HepG2 (cell line): ENCODE measurements around the gene ZDHHC7. TPM values are rescaled to one million over a fixed set of nuclear protein-coding genes. Genes with fewer than 3 reads are reported as not detected.

Experiments
- ATAC-seq: fragments of 200-7000 bp; cut with Tn5 transposase; 3 replicates; pipeline ENCODE4 v1.9.1; 2020; ENCODE audit warnings: mild to moderate bottlenecking, moderate library complexity
- BruUV-seq: library from RNA; stranded (reverse); fragments of 400-500 nt; replicated peaks from 2 replicates; lab custom pipeline; 2021; lab: Mats Ljungman, UMichigan
- CTCF ChIA-PET: fragments of 300-600 bp; formaldehyde crosslinking; extraction: SDS; loops from one replicate; lab custom pipeline; 2021; ENCODE audit warnings: low total read pairs, inconsistent platforms, low intra/inter-chr PET ratio; lab: Yijun Ruan, JAX
- POLR2A ChIA-PET: fragments of 350-600 bp; sonication (Branson Sonifier 250); formaldehyde crosslinking; loops from one replicate; lab custom pipeline; 2020; ENCODE audit warnings: antibody characterized with exemption, inconsistent platforms; lab: Yijun Ruan, JAX
- DNase-seq: peaks from one replicate; pipeline ENCODE4 v3.0.0-alpha.2; 2015; ENCODE audit warnings: low spot score
- FAIRE-seq: peaks from 3 replicates; lab custom pipeline; 2011; peaks lifted over from hg19 to GRCh38; lab: Jason Lieb, UNC
- H2AFZ ChIP-seq: one replicate; pipeline ENCODE4 v1.6.1; 2011; ENCODE audit warnings: low read length, inconsistent platforms
- H3K27ac ChIP-seq: fragments of 300-600 bp; 3 replicates; pipeline ENCODE4 v1.8.0; 2011; ENCODE audit warnings: mixed run types, mild to moderate bottlenecking, mixed read lengths, low read length, inconsistent platforms; ENCODE audit not compliant: insufficient read depth; ENCODE audit errors: extremely low read length
- H3K27me3 ChIP-seq, 2 experiments: fragments of 200-600 bp in 1 of 2; 2 replicates in 1 of 2; 3 replicates in 1 of 2; pipeline versions ENCODE4 v1.6.0 to v1.8.0; 2011; ENCODE audit warnings: low read length in 2 of 2, mild to moderate bottlenecking in 2 of 2, moderate library complexity in 2 of 2, inconsistent platforms in 1 of 2; ENCODE audit not compliant: insufficient read depth in 2 of 2, control insufficient read depth in 1 of 2
- H3K36me3 ChIP-seq, 2 experiments: fragments of 200-600 bp in 1 of 2; replicated peaks in 1 of 2; 2 replicates in 1 of 2; 3 replicates in 1 of 2; pipeline versions ENCODE4 v1.5.1 to v1.8.0; 2011; ENCODE audit warnings: low read length in 2 of 2, inconsistent platforms in 1 of 2; ENCODE audit not compliant: insufficient read depth in 2 of 2, control insufficient read depth in 1 of 2
- H3K4me1 ChIP-seq: 2 replicates; pipeline ENCODE4 v1.5.1; 2012; ENCODE audit warnings: low read length, inconsistent platforms; ENCODE audit not compliant: insufficient read depth
- H3K4me2 ChIP-seq: 2 replicates; pipeline ENCODE4 v1.6.0; 2011; ENCODE audit warnings: low read depth, low read length, inconsistent platforms
- H3K4me3 ChIP-seq, 3 experiments: fragments of 200-600 bp in 1 of 3; sonication (generic), shearing (Covaris generic) in 1 of 3; replicated peaks in 1 of 3; 2 replicates each; pipeline ENCODE4 v1.5.1; 2011 to 2016; ENCODE audit warnings: low read length in 3 of 3, inconsistent platforms in 2 of 3, low read depth in 2 of 3, mild to moderate bottlenecking in 2 of 3, control low read depth in 1 of 3, mixed read lengths in 1 of 3; ENCODE audit not compliant: insufficient read depth in 1 of 3
- H3K79me2 ChIP-seq: one replicate; pipeline ENCODE4 v1.6.1; 2011; ENCODE audit warnings: low read length, inconsistent platforms; ENCODE audit not compliant: insufficient read depth
- H3K9ac ChIP-seq: 2 replicates; pipeline ENCODE4 v1.6.0; 2011; ENCODE audit warnings: mild to moderate bottlenecking, low read depth, low read length, inconsistent platforms; ENCODE audit not compliant: insufficient read depth
- H3K9me3 ChIP-seq: 2 replicates; pipeline ENCODE4 v1.5.1; 2012; ENCODE audit warnings: mild to moderate bottlenecking, low read length
- H4K20me1 ChIP-seq: 2 replicates; pipeline ENCODE4 v1.6.0; 2011; ENCODE audit warnings: inconsistent platforms, mild to moderate bottlenecking, low read length, moderate library complexity; ENCODE audit not compliant: insufficient read depth
- DPF2 ChIP-seq: sonication (generic); formaldehyde crosslinking; IDR thresholded peaks from 2 replicates; pipeline ENCODE4 v1.4.0; 2020; ENCODE audit warnings: mild to moderate bottlenecking, low read depth, missing genetic modification reagents, borderline replicate concordance
- GLI4 ChIP-seq: sonication (generic); formaldehyde crosslinking; IDR thresholded peaks from 2 replicates; pipeline ENCODE4 v1.5.1; 2020; ENCODE audit warnings: missing genetic modification reagents, mild to moderate bottlenecking, moderate library complexity, borderline replicate concordance
- MTF1 ChIP-seq: sonication (generic); formaldehyde crosslinking; IDR thresholded peaks from 2 replicates; pipeline ENCODE4 v1.5.0; 2020; ENCODE audit warnings: missing genetic modification reagents
- RBFOX2 ChIP-seq: fragments of 200-400 bp; formaldehyde crosslinking; IDR thresholded peaks from 2 replicates; pipeline ENCODE4 v1.6.1; 2017; ENCODE audit warnings: low read depth, mild to moderate bottlenecking, low read length
- RFX5 ChIP-seq: IDR thresholded peaks from 2 replicates; pipeline ENCODE4 v1.6.1; 2011; ENCODE audit warnings: low read depth, low read length, improper control_type of control experiment
- SIX4 ChIP-seq: sonication (generic); formaldehyde crosslinking; IDR thresholded peaks from 2 replicates; pipeline ENCODE4 v1.4.0; 2020; ENCODE audit warnings: missing genetic modification reagents
- ZFP36 ChIP-seq: fragments of 150-350 bp; IDR thresholded peaks from 2 replicates; pipeline ENCODE4 v1.6.1; 2018; ENCODE audit warnings: borderline replicate concordance, low read length, low read depth; ENCODE audit not compliant: partially characterized antibody
- ZKSCAN1 ChIP-seq: fragments of 150-350 bp; IDR thresholded peaks from 2 replicates; pipeline ENCODE4 v1.6.1; 2014; ENCODE audit warnings: low read length
- ZMYM2 ChIP-seq: sonication (generic); formaldehyde crosslinking; IDR thresholded peaks from 2 replicates; pipeline ENCODE4 v1.8.0; 2022; ENCODE audit warnings: mild to moderate bottlenecking, missing genetic modification reagents
- ZMYM3 ChIP-seq: sonication (generic); formaldehyde crosslinking; IDR thresholded peaks from 2 replicates; pipeline ENCODE4 v1.5.1; 2020; ENCODE audit warnings: mild to moderate bottlenecking, missing genetic modification reagents
- ZNF431 ChIP-seq: sonication (generic); formaldehyde crosslinking; IDR thresholded peaks from 2 replicates; pipeline ENCODE4 v1.9.0; 2022; ENCODE audit warnings: missing genetic modification reagents, low read depth, mild to moderate bottlenecking, borderline replicate concordance
- ZNF501 ChIP-seq: sonication (generic); formaldehyde crosslinking; IDR thresholded peaks from 2 replicates; pipeline ENCODE4 v1.5.1; 2020; ENCODE audit warnings: mild to moderate bottlenecking, moderate library complexity, missing genetic modification reagents
- ZNF570 ChIP-seq: sonication (generic); formaldehyde crosslinking; IDR thresholded peaks from 2 replicates; pipeline ENCODE4 v1.4.0; 2020; ENCODE audit warnings: mild to moderate bottlenecking, missing genetic modification reagents, borderline replicate concordance
- ZNF788 ChIP-seq: sonication (generic); formaldehyde crosslinking; IDR thresholded peaks from 2 replicates; pipeline ENCODE4 v1.5.0; 2020; ENCODE audit warnings: mild to moderate bottlenecking, missing genetic modification reagents, borderline replicate concordance
- ZNF850 ChIP-seq: sonication (generic); formaldehyde crosslinking; conservative IDR thresholded peaks from 2 replicates; pipeline ENCODE4 v1.9.0; 2021; ENCODE audit warnings: mild to moderate bottlenecking, missing genetic modification reagents
- WGBS: methylation state at CpG from one replicate; pipeline ENCODE4 v1.1.6; 2017; ENCODE audit warnings: low lambda C conversion rate; 5-methylcytosine and 5-hydroxymethylcytosine counted together
- in situ Hi-C: cut with HindIII; loops from 2 replicates; pipeline ENCODE4 v1.10.0; 2017; ENCODE audit warnings: low pct_unique_long_range_greater_than_20kb; ENCODE audit not compliant: extremely low pct_ligation_motif_present
- intact Hi-C: fragments of 100-400 bp; cut with micrococcal nuclease; formaldehyde crosslinking; loops from one replicate; pipeline ENCODE4 v1.10.0; 2022; ENCODE audit not compliant: unreplicated experiment
- polyA plus RNA-seq, 8 experiments: library from polyadenylated mRNA; depleted of rRNA in 3 of 8; stranded (reverse) in 7 of 8; unstranded in 1 of 8; fragments of >200 nt; fragmentation: Illumina TruSeq in 4 of 8; extraction: Trizol in 4 of 8; gene quantifications; 2 replicates each; pipeline versions ENCODE4 v1.2.1 to v1.2.3, GENCODE V29; 2011 to 2016; ENCODE audit warnings: low read depth in 4 of 8, missing spikeins in 1 of 8, mixed read lengths in 1 of 8; ENCODE audit not compliant: insufficient read depth in 1 of 8
- total RNA-seq, 5 experiments: library from RNA; depleted of rRNA; stranded (reverse); fragments of >200 nt; fragmentation: Illumina TruSeq; extraction: Trizol; gene quantifications; 2 replicates each; pipeline ENCODE4 v1.2.3, GENCODE V29; 2016; ENCODE audit warnings: low read depth in 1 of 5
- TF ChIP-seq, protein P1 (sequence below): sonication (generic); formaldehyde crosslinking; IDR thresholded peaks from 2 replicates; pipeline ENCODE4 v1.4.0; 2020; ENCODE audit warnings: mild to moderate bottlenecking, missing genetic modification reagents
- TF ChIP-seq, protein P2 (sequence below): sonication (generic); formaldehyde crosslinking; IDR thresholded peaks from 2 replicates; pipeline ENCODE4 v1.5.0; 2020; ENCODE audit warnings: missing genetic modification reagents
- TF ChIP-seq, protein P3 (sequence below): sonication (generic); formaldehyde crosslinking; conservative IDR thresholded peaks from 2 replicates; pipeline ENCODE4 v1.8.0; 2022; ENCODE audit warnings: mild to moderate bottlenecking, moderate library complexity, missing genetic modification reagents
- TF ChIP-seq, protein P4 (sequence below): sonication (generic); formaldehyde crosslinking; IDR thresholded peaks from 2 replicates; pipeline ENCODE4 v1.4.0; 2020; ENCODE audit warnings: mild to moderate bottlenecking, missing genetic modification reagents, borderline replicate concordance

The ZDHHC7 gene
- total and polyA plus RNA-seq, 2 of the 13 experiments (the other 11 are each of a cell fraction or from before 2014, with no cell fraction given), result 46.8 to 67.6 TPM

DNA sequence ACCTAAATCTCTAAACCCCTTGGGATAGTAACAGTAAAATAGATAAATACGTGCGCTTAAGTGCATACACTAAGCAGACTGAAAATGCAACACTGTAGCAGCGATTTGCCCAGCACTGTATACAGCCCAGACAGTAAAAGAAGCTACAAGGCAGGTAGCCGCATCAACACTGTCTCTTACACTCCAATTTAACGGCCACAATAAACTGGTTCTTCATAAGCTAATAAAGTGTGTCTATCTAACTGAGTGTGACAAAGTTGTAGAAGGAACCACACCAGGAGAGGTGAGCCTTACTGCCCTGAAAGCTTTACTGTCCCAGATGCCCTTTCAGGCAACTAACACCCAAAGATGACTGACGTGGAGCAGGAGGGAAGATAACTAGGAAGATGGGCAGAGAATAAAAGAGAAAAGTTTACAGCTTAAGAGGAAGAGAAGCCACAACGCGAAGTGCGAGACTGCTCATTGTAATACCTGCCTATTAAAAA lies 847 bp downstream of the ZDHHC7 start (continued):
- no peak for TF ChIP-seq ZNF850
- TF ChIP-seq, protein P1, sequence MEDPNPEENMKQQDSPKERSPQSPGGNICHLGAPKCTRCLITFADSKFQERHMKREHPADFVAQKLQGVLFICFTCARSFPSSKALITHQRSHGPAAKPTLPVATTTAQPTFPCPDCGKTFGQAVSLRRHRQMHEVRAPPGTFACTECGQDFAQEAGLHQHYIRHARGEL (CRISPR knock-in tag), result no peak
- TF ChIP-seq DPF2 (CRISPR knock-in tag), result no peak
- TF ChIP-seq ZMYM3 (CRISPR knock-in tag), result no peak
- TF ChIP-seq ZMYM2, result no peak
- no peak for TF ChIP-seq SIX4 (CRISPR knock-in tag)
- TF ChIP-seq, protein P2, sequence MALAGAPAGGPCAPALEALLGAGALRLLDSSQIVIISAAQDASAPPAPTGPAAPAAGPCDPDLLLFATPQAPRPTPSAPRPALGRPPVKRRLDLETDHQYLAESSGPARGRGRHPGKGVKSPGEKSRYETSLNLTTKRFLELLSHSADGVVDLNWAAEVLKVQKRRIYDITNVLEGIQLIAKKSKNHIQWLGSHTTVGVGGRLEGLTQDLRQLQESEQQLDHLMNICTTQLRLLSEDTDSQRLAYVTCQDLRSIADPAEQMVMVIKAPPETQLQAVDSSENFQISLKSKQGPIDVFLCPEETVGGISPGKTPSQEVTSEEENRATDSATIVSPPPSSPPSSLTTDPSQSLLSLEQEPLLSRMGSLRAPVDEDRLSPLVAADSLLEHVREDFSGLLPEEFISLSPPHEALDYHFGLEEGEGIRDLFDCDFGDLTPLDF (CRISPR knock-in tag), result no peak
- TF ChIP-seq RFX5, result no peak
- TF ChIP-seq ZNF431 (CRISPR knock-in tag), result no peak
- TF ChIP-seq MTF1 (CRISPR knock-in tag), result no peak
- no peak for TF ChIP-seq ZKSCAN1
- no peak for TF ChIP-seq ZFP36
- TF ChIP-seq GLI4 (CRISPR knock-in tag), result peak; percentile 47; the same call in 1 of the 2 replicates

DNA sequence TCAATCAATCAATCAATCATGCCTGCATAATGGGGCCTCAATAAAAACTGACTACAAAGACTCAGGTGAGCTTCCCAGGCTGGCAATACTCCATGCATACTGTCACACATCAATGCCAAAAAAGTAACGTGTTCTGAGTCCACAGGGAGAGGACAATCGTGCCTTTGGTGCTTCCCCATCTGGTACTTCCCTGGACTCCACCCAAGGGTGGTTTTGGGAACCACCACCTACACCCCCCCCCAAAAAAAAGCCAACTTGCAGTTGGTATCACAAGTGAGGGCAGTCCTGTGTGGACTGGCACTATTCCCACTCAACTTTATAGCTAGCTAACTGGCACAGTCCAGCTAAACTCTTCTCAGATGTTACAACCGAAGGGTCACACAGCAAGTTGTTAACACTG lies 3.1 kb downstream of the ZDHHC7 start:
- CTCF ChIA-PET, result no interaction called here
- intact Hi-C loops, result no loop called here
- TF ChIP-seq, protein P3, sequence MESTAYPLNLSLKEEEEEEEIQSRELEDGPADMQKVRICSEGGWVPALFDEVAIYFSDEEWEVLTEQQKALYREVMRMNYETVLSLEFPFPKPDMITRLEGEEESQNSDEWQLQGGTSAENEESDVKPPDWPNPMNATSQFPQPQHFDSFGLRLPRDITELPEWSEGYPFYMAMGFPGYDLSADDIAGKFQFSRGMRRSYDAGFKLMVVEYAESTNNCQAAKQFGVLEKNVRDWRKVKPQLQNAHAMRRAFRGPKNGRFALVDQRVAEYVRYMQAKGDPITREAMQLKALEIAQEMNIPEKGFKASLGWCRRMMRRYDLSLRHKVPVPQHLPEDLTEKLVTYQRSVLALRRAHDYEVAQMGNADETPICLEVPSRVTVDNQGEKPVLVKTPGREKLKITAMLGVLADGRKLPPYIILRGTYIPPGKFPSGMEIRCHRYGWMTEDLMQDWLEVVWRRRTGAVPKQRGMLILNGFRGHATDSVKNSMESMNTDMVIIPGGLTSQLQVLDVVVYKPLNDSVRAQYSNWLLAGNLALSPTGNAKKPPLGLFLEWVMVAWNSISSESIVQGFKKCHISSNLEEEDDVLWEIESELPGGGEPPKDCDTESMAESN (CRISPR knock-in tag), result 0 out of 2 replicates have a peak, but pooled peaks have one; percentile 28
- TF ChIP-seq ZNF570 (CRISPR knock-in tag) (no peak), RBFOX2 (peak; percentile 15; the same call in 1 of the 2 replicates), ZNF788 (CRISPR knock-in tag) (no peak), ZNF501 (CRISPR knock-in tag) (0 out of 2 replicates have a peak, but pooled peaks have one; percentile 25)
- TF ChIP-seq, protein P4, sequence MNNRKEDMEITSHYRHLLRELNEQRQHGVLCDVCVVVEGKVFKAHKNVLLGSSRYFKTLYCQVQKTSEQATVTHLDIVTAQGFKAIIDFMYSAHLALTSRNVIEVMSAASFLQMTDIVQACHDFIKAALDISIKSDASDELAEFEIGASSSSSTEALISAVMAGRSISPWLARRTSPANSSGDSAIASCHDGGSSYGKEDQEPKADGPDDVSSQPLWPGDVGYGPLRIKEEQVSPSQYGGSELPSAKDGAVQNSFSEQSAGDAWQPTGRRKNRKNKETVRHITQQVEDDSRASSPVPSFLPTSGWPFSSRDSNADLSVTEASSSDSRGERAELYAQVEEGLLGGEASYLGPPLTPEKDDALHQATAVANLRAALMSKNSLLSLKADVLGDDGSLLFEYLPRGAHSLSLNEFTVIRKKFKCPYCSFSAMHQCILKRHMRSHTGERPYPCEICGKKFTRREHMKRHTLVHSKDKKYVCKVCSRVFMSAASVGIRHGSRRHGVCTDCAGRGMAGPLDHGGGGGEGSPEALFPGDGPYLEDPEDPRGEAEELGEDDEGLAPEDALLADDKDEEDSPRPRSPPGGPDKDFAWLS (CRISPR knock-in tag), result no peak

More for the DNA sequence above, 3.1 kb downstream of the ZDHHC7 start:
- in situ Hi-C loops, result no loop called here
- H3K9me3 ChIP-seq, result no peaks in the 10 kb centered on the region
- ATAC-seq, result no peak
- 0 out of 2 replicates have a peak overlapping the region, but pooled peaks have one; percentile 15 for H3K4me2 ChIP-seq
- no peaks in the 10 kb centered on the region; a peak in 1 of 5 replicates for H3K27me3 ChIP-seq
- H3K9ac ChIP-seq, result no peak overlapping the region
- peaks cover 5 to 7% of the 10 kb centered on the region in 2 experiments; a peak in 4 of 5 replicates for H3K36me3 ChIP-seq
- no peak overlapping the region for H3K27ac ChIP-seq
- FAIRE-seq, result no peak
- 94% methylated on average over 3 of the region's 3 CpGs for WGBS
- H3K79me2 ChIP-seq, result peaks cover 73% of the 10 kb centered on the region
- no peak for DNase-seq
- no TSS peak for BruUV-seq
- POLR2A ChIA-PET, result interaction anchor here (1.2 kb wide), 1 partner anchor 9 kb away, joined by 3 read pairs; no protein-coding TSS in a partner anchor
- H3K4me3 ChIP-seq, result no peak overlapping the region
- peaks cover 81% of the 10 kb centered on the region for H3K4me1 ChIP-seq
- H4K20me1 ChIP-seq, result peaks cover 16% of the 10 kb centered on the region; the same call in 1 of the 2 replicates
- no peak overlapping the region for H2AFZ ChIP-seq
